ENCODE data around the gene GRAMD2B.

- no peak for TF ChIP-seq CTCF (IDR thresholded peaks at IDR 0.05)
- no peak for TF ChIP-seq POLR2A (IDR thresholded peaks at IDR 0.05)
Observed at GRCh38 chr5:126394211-126394788, 28.9 kb upstream of the GRAMD2B start.
